PC-9 (cell line): ENCODE data around the gene SLC9A3. TPM values are rescaled to one million over a fixed set of nuclear protein-coding genes. Genes with fewer than 3 reads are reported as not detected.

Experiments used
- BruUV-seq: library from RNA; stranded (reverse); fragments of 400-500 nt; replicated peaks from 2 replicates; lab custom pipeline; 2021; lab: Mats Ljungman, UMichigan
- CTCF ChIA-PET: fragments of 300-600 bp; sonication (Branson Sonifier 250); formaldehyde crosslinking; loops from one replicate; lab custom pipeline; 2022; ENCODE audit warnings: antibody characterized with exemption; lab: Charles Lee
- POLR2A ChIA-PET: fragments of 300-600 bp; sonication (Branson Sonifier 250); formaldehyde crosslinking; loops from one replicate; lab custom pipeline; 2022; ENCODE audit warnings: antibody characterized with exemption; ENCODE audit not compliant: unreplicated experiment; lab: Charles Lee
- DNase-seq, 2 experiments: peaks; one replicate each; pipeline versions ENCODE4 v3.0.0 to v3.0.0-alpha.2; 2015 to 2022; ENCODE audit warnings: mixed read lengths in 1 of 2
- H2AFZ ChIP-seq: fragments of 200-600 bp; sonication (generic); 2 replicates; pipeline ENCODE4 v1.8.1; 2017; ENCODE audit warnings: antibody characterized with exemption
- H3F3A ChIP-seq: fragments of 200-600 bp; sonication (generic); 2 replicates; pipeline ENCODE4 v1.8.1; 2017; ENCODE audit warnings: antibody characterized with exemption, mild to moderate bottlenecking, low read depth; ENCODE audit not compliant: insufficient read depth
- H3K27ac ChIP-seq: fragments of 200-600 bp; sonication (generic); 2 replicates; pipeline ENCODE4 v1.6.1; 2016; ENCODE audit warnings: mixed run types
- H3K27me3 ChIP-seq: fragments of 200-600 bp; sonication (generic); 2 replicates; pipeline ENCODE4 v1.6.1; 2016; ENCODE audit warnings: low read depth, mixed run types; ENCODE audit not compliant: insufficient read depth
- H3K36me3 ChIP-seq: fragments of 200-600 bp; sonication (generic); 2 replicates; pipeline ENCODE4 v1.6.1; 2016; ENCODE audit warnings: low read depth, mixed run types
- H3K4me1 ChIP-seq: fragments of 200-600 bp; sonication (generic); replicated peaks from 2 replicates; pipeline ENCODE4 v1.6.1; 2016; ENCODE audit warnings: mixed run types; ENCODE audit not compliant: insufficient read depth
- H3K4me2 ChIP-seq: fragments of 200-600 bp; sonication (generic); 2 replicates; pipeline ENCODE4 v1.6.1; 2017; ENCODE audit warnings: mixed run types
- H3K4me3 ChIP-seq: fragments of 200-600 bp; sonication (generic); 2 replicates; pipeline ENCODE4 v1.6.1; 2016; ENCODE audit warnings: mixed run types
- H3K79me2 ChIP-seq: fragments of 200-600 bp; sonication (generic); 2 replicates; pipeline ENCODE4 v1.6.1; 2017; ENCODE audit warnings: low read depth, mixed run types
- H3K9me2 ChIP-seq: fragments of 200-600 bp; sonication (generic); 2 replicates; pipeline ENCODE4 v1.8.1; 2017; ENCODE audit warnings: mild to moderate bottlenecking; ENCODE audit not compliant: insufficient read depth
- H3K9me3 ChIP-seq: fragments of 200-600 bp; sonication (generic); 2 replicates; pipeline ENCODE4 v1.8.1; 2016; ENCODE audit warnings: low read depth; ENCODE audit not compliant: insufficient read depth
- H4K20me1 ChIP-seq: fragments of 200-600 bp; sonication (generic); 2 replicates; pipeline ENCODE4 v1.8.1; 2017; ENCODE audit not compliant: insufficient read depth
- CTCF ChIP-seq: fragments of 200-600 bp; sonication (generic); conservative IDR thresholded peaks from 2 replicates; pipeline ENCODE4 v1.6.1; 2017; ENCODE audit warnings: mixed run types, antibody characterized with exemption, mild to moderate bottlenecking, moderate library complexity
- EZH2 ChIP-seq: fragments of 200-600 bp; sonication (generic); IDR thresholded peaks from 2 replicates; pipeline ENCODE4 v1.8.0; 2017; ENCODE audit warnings: antibody characterized with exemption, low read depth
- intact Hi-C: fragments of 100-400 bp; cut with micrococcal nuclease; formaldehyde crosslinking; loops from one replicate; pipeline ENCODE4 v1.10.0; 2022; ENCODE audit not compliant: unreplicated experiment
- total RNA-seq: library from RNA; stranded (reverse); gene quantifications from 2 replicates; pipeline ENCODE4 v1.2.3, GENCODE V29; 2021

The SLC9A3 gene
- total RNA-seq, 1 experiment from 2014 or later: 5.6 TPM

DNA sequence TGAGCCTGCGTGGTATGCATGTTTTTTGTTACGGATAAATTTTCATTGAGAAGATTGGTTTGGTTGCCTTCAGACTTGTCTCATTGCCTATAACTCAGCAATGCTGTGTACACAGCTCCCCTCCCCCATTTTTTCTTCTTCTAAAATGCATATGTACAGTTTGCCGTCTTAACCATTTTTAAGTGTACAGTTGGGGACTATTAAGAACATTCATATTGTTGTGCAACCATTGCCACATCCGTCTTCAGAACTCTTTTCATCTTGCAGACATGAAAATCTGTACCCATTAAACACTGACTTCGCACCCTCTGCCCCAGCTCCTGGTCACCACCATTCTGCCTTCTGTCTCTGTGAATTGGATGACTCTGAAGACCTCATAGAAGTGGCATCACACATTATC is 75.1 kb downstream of the SLC9A3 start:
- Histone ChIP-seq H3K27ac (no peak overlapping the region), H3K27me3 (no peaks in the 10 kb centered on the region), H3K9me2 (no peaks in the 10 kb centered on the region), H3F3A (peaks cover 9% of the 10 kb centered on the region; the same call in 1 of the 2 replicates), H3K4me3 (no peak overlapping the region), H3K36me3 (peaks cover 78% of the 10 kb centered on the region), H3K79me2 (peaks cover 46% of the 10 kb centered on the region), H4K20me1 (peaks cover 45% of the 10 kb centered on the region), H3K4me2 (no peak overlapping the region), H2AFZ (no peak overlapping the region), H3K9me3 (no peaks in the 10 kb centered on the region), H3K4me1 (peaks cover 13% of the 10 kb centered on the region)
- POLR2A ChIA-PET: no interaction called here
- CTCF ChIA-PET: no interaction called here
- no peak for DNase-seq
- BruUV-seq: no TSS peak
- intact Hi-C loops: loop anchor here (10.0 kb wide), 1 partner anchor 1196 kb away; no protein-coding TSS in a partner anchor
- no peak for TF ChIP-seq CTCF
- no peak for TF ChIP-seq EZH2

- Histone ChIP-seq H3K9me3 (no peaks in the 10 kb centered on the region), H3K4me2 (no peak overlapping the region), H3K79me2 (peaks cover 46% of the 10 kb centered on the region), H3K4me1 (peaks cover 16% of the 10 kb centered on the region), H2AFZ (no peak overlapping the region), H4K20me1 (peaks cover 44% of the 10 kb centered on the region), H3F3A (peaks cover 9% of the 10 kb centered on the region; the same call in 1 of the 2 replicates), H3K27me3 (no peaks in the 10 kb centered on the region), H3K36me3 (peaks cover 74% of the 10 kb centered on the region), H3K27ac (no peak overlapping the region), H3K9me2 (no peaks in the 10 kb centered on the region), H3K4me3 (no peak overlapping the region)
- no peak for TF ChIP-seq EZH2
- TF ChIP-seq CTCF: no peak
- POLR2A ChIA-PET: no interaction called here
- DNase-seq: no peak
- no TSS peak for BruUV-seq
- intact Hi-C loops: loop anchor here (10.0 kb wide), 1 partner anchor 1196 kb away; no protein-coding TSS in a partner anchor
- CTCF ChIA-PET: no interaction called here
Observed at GRCh38 chr5:448766-449090, 75.5 kb downstream of the SLC9A3 start.

- Histone ChIP-seq H3K4me1 (peaks cover 16% of the 10 kb centered on the region), H3K9me3 (no peaks in the 10 kb centered on the region), H3K36me3 (peaks cover 69% of the 10 kb centered on the region), H3K79me2 (peaks cover 46% of the 10 kb centered on the region), H3K27ac (no peak overlapping the region), H3K9me2 (no peaks in the 10 kb centered on the region), H3K27me3 (no peaks in the 10 kb centered on the region), H3K4me3 (no peak overlapping the region), H3K4me2 (no peak overlapping the region), H3F3A (peaks cover 9% of the 10 kb centered on the region; the same call in 1 of the 2 replicates), H4K20me1 (peaks cover 44% of the 10 kb centered on the region), H2AFZ (no peak overlapping the region)
- TF ChIP-seq CTCF (no peak), EZH2 (no peak)
- DNase-seq: no peak
- BruUV-seq: no TSS peak
- intact Hi-C loops: loop anchor here (10.0 kb wide), 1 partner anchor 1197 kb away; no protein-coding TSS in a partner anchor
- CTCF ChIA-PET: no interaction called here
- POLR2A ChIA-PET: no interaction called here
Observed at GRCh38 chr5:448061-448765, 76.0 kb downstream of the SLC9A3 start.
